ENCODE data around the gene TFAP2A.

The TFAP2A gene

DNA sequence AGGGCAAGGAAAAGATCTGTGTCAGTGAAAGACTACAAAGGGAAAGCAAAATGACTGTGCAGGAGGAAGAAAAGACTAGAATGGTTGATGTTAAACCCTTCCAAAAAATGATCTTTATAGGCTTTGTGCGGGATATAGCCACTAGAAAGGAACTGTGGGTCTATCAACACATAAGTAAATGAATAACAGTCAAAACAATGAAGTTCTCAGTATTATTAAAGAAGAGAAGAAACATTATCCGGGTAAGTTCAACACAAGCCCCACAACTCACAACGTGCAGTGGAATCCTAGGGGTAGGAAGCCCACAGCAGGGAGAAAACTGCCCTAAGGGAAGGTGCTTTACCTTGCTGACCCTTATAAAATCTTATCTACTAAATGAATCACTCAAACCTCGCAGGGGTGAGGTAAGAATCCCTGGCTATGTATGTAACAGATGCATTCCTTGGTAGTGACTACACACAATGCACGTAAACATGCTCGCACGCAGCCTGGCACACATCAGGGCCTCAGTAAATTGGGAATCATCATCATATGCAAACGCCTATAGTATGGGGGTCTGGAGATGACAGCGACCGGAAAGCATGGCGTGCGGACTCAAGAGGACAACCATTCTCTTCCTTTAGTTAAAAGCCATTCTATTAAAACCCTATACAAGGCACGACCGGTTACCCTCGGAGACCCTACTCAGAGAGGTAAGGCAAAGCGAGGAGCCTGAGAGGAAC is 11.3 kb downstream of the TFAP2A start:
- FAIRE-seq (no peak), DNase-seq (ENCODE audit: insufficient read length, low spot score) (no peak)
- TF ChIP-seq POLR2AphosphoS5 (IDR thresholded peaks at IDR 0.05; ENCODE audit: low read depth, low read length) (no peak), POLR2A (IDR thresholded peaks at IDR 0.05; ENCODE audit: low read depth, low read length) (no peak), POU2F2 (IDR thresholded peaks at IDR 0.05; ENCODE audit: low read depth, low read length) (no peak), PAX5 (IDR thresholded peaks at IDR 0.05; ENCODE audit: insufficient read depth, low read length, severe bottlenecking) (no peak), SPI1 (IDR thresholded peaks at IDR 0.05; ENCODE audit: low read depth, low read length) (no peak), TAF1 (IDR thresholded peaks at IDR 0.05; ENCODE audit: low read depth, low read length) (no peak)

DNA sequence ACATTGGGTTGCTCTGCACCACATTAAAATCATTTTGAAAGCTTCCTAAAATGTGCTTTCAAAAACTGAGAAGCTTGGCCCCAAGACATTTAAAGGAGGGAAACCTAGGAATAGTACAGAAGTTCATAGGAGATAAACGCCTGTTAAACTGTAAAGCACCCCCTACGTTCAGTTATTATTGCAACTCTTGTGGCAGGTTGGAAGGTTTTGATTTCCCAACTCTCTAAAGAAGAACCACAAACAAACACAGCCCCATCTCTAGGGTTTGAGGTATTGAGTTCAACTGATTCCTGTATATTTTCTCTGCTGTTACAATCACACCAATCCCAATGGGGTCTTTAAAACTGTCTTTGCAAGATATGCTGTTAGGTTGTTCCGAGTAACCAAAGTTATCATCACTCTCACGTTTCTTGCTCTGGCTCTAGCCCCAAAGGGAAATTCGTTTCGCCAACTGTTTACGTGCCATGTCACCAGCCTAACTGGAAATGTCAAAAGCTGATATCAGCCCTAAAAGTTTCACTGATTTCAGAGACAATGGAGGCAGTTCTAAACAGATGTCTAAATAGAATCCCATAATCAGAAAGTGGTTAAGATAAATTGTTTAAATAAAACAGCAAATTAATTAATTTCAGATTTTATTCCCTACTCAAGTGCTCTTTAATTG is 12.1 kb downstream of the TFAP2A start:
- no peak for TF ChIP-seq POU2F2 (IDR thresholded peaks at IDR 0.05; ENCODE audit: low read depth, low read length)
- TF ChIP-seq POLR2A (IDR thresholded peaks at IDR 0.05; ENCODE audit: low read depth, low read length) = no peak
- TF ChIP-seq PAX5 (IDR thresholded peaks at IDR 0.05; ENCODE audit: insufficient read depth, low read length, severe bottlenecking) = no peak
- TF ChIP-seq SPI1 (IDR thresholded peaks at IDR 0.05; ENCODE audit: low read depth, low read length) = no peak
- FAIRE-seq = no peak
- no peak for DNase-seq (ENCODE audit: insufficient read length, low spot score)

DNA sequence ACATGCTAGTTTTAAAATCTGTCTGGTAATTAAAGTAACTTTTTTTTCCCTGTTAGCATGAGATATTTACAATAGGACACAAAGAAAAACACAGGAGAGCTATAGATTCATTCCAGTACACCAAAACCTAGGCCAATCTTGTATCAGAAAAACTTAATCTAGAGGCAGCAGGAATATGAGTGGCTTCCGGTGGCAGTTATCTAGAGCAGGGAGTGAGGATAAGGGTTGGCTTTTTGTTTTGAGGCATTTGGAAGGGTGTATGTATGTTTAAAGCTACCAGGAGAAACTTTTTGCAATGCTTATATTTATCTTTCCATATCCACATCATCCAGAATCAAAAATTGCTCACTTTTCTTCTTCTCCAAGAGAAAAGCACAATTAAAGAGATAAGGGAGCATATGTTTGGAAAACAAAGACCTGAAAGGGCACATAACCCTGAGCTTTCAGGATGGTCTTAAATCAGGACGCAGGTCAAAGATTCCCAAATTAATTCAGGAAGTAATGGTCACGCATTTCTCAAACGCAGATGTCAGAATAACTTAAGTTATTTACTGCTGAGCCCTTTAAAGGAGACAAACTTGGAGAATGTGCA is 13.1 kb downstream of the TFAP2A start:
- FAIRE-seq = no peak

DNA sequence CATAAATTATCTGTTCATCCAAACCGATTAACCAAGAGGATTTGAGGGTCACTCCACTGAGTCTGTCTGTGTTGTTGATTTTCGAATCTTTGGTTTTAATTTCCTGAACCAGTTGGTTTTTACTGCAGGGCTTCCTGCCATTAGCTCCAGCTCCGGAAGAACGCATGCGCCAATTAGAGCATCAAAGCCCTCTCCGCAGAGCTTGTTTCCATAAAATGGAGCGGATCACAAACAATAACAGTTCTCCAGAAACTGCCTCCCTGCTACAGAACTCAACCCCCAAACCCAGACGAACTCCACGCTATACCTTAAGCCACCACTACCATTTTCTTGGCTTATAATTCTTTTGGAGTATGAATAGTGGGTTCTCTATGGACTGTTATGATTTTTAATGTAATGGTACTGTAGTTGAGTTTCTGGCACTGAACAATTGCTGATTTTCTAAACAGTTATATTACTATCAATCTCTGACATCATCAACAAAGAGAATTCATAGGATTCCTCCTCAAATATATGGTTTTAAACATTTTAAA is 13.8 kb downstream of the TFAP2A start:
- DNase-seq (ENCODE audit: insufficient read length, low spot score) = no peak
- TF ChIP-seq TAF1 (IDR thresholded peaks at IDR 0.05; ENCODE audit: low read depth, low read length) (no peak), PAX5 (IDR thresholded peaks at IDR 0.05; ENCODE audit: insufficient read depth, low read length, severe bottlenecking) (no peak), SPI1 (IDR thresholded peaks at IDR 0.05; ENCODE audit: low read depth, low read length) (no peak), POLR2A (IDR thresholded peaks at IDR 0.05; ENCODE audit: low read depth, low read length) (no peak), POLR2AphosphoS5 (IDR thresholded peaks at IDR 0.05; ENCODE audit: low read depth, low read length) (no peak)
- no peak for FAIRE-seq

More for the DNA sequence above, 13.1 kb downstream of the TFAP2A start:
- TF ChIP-seq PAX5 (IDR thresholded peaks at IDR 0.05; ENCODE audit: insufficient read depth, low read length, severe bottlenecking) (no peak), TAF1 (IDR thresholded peaks at IDR 0.05; ENCODE audit: low read depth, low read length) (no peak), SPI1 (IDR thresholded peaks at IDR 0.05; ENCODE audit: low read depth, low read length) (no peak), POU2F2 (IDR thresholded peaks at IDR 0.05; ENCODE audit: low read depth, low read length) (no peak), POLR2A (IDR thresholded peaks at IDR 0.05; ENCODE audit: low read depth, low read length) (no peak), POLR2AphosphoS5 (IDR thresholded peaks at IDR 0.05; ENCODE audit: low read depth, low read length) (no peak)
- no peak for DNase-seq (ENCODE audit: insufficient read length, low spot score)

DNA sequence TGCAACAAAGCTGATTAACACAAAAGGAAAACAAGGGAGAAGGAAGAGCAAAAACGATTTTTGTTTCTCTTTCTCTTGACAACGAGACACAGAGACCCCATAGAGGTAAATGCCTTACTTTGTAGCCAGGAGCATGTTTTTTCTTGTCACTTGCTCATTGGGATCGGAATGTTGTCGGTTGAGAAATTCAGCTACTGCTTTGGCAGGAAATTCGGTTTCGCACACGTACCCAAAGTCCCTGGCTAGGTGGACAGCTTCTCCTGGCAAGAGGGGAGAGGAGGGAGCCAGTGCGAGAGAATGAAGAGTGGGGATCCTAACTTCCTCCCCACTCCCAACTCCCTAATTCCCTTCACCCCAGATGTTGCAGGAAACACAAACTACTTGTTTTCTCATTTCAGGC is 14.5 kb downstream of the TFAP2A start:
- FAIRE-seq (no peak), DNase-seq (ENCODE audit: insufficient read length, low spot score) (no peak)
- TF ChIP-seq TAF1 (IDR thresholded peaks at IDR 0.05; ENCODE audit: low read depth, low read length) (no peak), POU2F2 (IDR thresholded peaks at IDR 0.05; ENCODE audit: low read depth, low read length) (no peak), POLR2AphosphoS5 (IDR thresholded peaks at IDR 0.05; ENCODE audit: low read depth, low read length) (no peak), SPI1 (IDR thresholded peaks at IDR 0.05; ENCODE audit: low read depth, low read length) (no peak), POLR2A (IDR thresholded peaks at IDR 0.05; ENCODE audit: low read depth, low read length) (no peak)

DNA sequence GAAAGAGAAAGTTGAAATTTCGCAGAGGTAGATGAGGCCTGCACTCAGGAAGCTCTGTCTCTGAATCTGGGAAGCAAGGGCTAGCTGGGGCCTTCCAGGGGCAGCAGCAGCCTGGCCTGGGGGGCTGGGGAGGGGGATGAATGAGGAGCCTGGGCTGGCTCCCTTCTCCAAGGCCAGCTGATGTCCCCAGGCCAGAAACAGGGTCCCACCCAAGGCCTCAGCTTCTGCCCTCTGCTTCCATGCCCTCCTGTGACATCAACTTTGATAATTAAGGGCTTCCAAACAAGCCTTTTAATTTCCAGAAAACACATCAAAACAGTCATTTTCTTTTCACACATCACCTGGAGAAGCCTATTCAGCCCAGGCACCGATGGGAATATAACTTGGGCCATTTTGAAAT is 15.4 kb downstream of the TFAP2A start:
- TF ChIP-seq POLR2A (IDR thresholded peaks at IDR 0.05; ENCODE audit: low read depth, low read length) (no peak), PAX5 (IDR thresholded peaks at IDR 0.05; ENCODE audit: insufficient read depth, low read length, severe bottlenecking) (no peak), POLR2AphosphoS5 (IDR thresholded peaks at IDR 0.05; ENCODE audit: low read depth, low read length) (no peak), POU2F2 (IDR thresholded peaks at IDR 0.05; ENCODE audit: low read depth, low read length) (no peak), SPI1 (IDR thresholded peaks at IDR 0.05; ENCODE audit: low read depth, low read length) (no peak), TAF1 (IDR thresholded peaks at IDR 0.05; ENCODE audit: low read depth, low read length) (no peak)
- no peak for FAIRE-seq
- DNase-seq (ENCODE audit: insufficient read length, low spot score) = no peak

DNA sequence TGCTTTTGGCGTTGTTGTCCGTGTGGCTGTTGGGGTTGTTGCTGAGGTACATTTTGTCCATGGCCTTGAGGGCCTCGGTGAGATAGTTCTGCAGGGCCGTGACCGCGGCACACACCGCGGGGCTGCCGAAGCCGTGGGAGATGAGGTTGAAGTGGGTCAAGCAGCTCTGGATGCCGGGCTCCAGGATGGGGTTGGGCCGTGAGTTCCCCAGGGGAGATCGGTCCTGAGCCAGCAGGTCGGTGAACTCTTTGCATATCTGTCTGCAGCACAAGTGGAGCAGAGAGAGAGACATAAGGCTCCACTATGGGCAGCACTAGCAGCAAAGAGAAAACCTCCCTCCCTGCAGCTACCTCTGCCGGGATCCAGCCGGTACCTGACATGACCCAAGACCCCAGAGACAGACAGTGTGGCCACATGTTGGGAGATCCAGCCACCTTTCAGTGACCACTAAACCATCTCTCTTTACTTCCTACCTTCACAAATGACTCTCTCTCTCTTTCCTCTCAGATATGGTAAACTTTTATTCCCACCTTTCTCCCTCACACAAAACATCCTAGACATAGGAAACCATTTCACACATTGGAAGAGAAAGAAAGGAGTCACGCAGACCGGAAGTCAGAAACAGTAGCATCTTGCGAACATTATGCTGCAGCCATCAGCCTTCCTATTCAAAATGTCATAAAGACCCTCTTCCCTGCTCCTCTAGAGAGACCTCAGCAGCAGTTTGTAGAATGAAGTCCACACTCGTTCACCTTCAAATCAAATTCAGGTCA is 16.2 kb downstream of the TFAP2A start:
- DNase-seq (ENCODE audit: insufficient read length, low spot score) (no peak), FAIRE-seq (no peak)
- TF ChIP-seq PAX5 (IDR thresholded peaks at IDR 0.05; ENCODE audit: insufficient read depth, low read length, severe bottlenecking) (no peak), POLR2AphosphoS5 (IDR thresholded peaks at IDR 0.05; ENCODE audit: low read depth, low read length) (no peak), TAF1 (IDR thresholded peaks at IDR 0.05; ENCODE audit: low read depth, low read length) (no peak), POLR2A (IDR thresholded peaks at IDR 0.05; ENCODE audit: low read depth, low read length) (no peak), SPI1 (IDR thresholded peaks at IDR 0.05; ENCODE audit: low read depth, low read length) (no peak), POU2F2 (IDR thresholded peaks at IDR 0.05; ENCODE audit: low read depth, low read length) (no peak)

DNA sequence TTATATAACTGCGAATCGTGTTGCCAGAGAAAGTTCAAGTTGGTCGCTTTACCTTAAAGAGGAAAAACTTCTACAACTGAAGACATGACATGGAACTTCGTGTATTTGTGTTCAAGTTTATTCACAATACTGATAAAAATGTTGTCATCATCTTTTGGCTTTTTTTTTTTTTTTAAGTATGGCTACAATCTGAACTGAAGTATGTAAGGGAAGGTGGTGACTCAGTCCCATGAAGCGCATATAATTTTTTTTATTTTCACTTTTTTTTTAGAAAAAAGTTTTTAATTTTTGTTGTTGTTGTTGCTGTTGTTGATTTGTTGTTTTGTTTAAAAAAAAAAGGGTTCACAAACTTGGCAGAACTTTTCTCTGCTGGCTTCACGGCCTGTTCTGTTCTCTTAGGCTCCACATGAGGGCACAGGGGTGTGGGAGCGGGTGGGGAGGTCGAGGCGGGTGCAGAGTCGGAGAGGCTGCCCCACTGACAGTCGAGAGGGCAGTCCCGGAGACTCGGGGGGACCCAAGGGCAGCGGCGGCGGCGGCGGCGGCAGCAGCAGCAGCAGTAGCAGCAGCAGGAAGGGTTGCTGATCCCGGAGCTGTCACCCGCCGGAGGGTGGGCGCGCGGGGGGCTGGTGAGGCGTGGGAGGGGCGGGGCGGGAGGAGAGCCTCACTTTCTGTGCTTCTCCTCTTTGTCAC is 17.0 kb downstream of the TFAP2A start:
- peak; percentile 26 for FAIRE-seq
- no peak for TF ChIP-seq POLR2A (IDR thresholded peaks at IDR 0.05; ENCODE audit: low read depth, low read length)
- no peak for TF ChIP-seq POLR2AphosphoS5 (IDR thresholded peaks at IDR 0.05; ENCODE audit: low read depth, low read length)
- no peak for TF ChIP-seq TAF1 (IDR thresholded peaks at IDR 0.05; ENCODE audit: low read depth, low read length)
- TF ChIP-seq PAX5 (IDR thresholded peaks at IDR 0.05; ENCODE audit: insufficient read depth, low read length, severe bottlenecking) = no peak
- no peak for TF ChIP-seq SPI1 (IDR thresholded peaks at IDR 0.05; ENCODE audit: low read depth, low read length)
- DNase-seq (ENCODE audit: insufficient read length, low spot score) = no peak
